Inferior parietal cortex (tissue), 1 donor: ENCODE results near the gene SLC1A4.

ENCODE experiments used
- DNase-seq: peaks from one replicate; pipeline ENCODE4 v3.0.0-alpha.2; 2016; ENCODE audit errors: extremely low spot score

The SLC1A4 gene

DNA sequence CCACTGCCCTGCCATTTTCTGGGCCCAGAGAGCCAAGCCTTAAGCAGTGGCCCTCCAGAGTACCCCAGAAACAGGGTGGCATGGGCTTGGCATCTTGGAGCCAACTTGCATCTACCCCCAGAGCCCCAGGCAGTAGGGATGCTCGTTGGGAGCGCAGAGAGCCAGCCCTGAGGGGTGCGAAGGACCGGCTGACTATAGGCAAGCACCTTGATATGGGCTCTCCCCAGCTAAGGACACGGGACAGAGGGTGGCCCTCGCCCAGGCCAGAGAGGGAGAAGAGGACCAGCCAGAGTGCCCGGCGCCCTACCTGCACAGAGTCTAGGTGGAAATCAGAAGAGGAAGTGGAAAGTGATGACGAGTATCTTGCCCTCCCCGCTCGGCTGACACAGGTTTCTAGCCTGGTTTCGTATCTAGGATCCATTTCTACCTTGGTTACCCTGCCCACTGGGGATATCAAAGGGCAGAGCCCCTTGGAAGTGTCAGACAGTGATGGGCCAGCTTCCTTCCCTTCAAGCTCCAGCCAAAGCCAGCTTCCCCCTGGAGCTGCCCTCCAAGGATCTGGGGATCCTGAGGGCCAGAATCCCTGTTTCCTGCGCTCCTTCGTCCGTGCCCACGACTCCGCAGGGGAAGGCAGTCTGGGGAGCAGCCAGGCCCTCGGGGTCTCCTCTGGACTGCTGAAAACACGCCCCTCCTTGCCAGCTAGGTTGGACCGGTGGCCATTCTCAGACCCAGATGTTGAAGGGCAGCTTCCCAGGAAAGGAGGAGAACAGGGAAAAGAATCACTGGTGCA is 83.2 kb downstream of the SLC1A4 start:
- DNase-seq = no peak
